ENCODE results near the gene HSPA1B.
"Not testable (repeated sequence)": the region's sequence is repeated elsewhere in the genome, so short reads cannot be mapped to it uniquely, and the experiment has no call there.

Gene HSPA1B

GRCh38 chr6:31847276-31847978 lies 19.9 kb downstream of the HSPA1B start:
- Histone ChIP-seq H3K4me1 (ENCODE audit: control insufficient read depth, insufficient read depth, low read length) (no peaks in the 10 kb centered on the region), H3K9me3 (ENCODE audit: control insufficient read depth, insufficient read depth, low read depth, low read length) (no peaks in the 10 kb centered on the region), H3K36me3 (ENCODE audit: control insufficient read depth in 2 of 2, insufficient read depth in 1 of 2, low read length in 2 of 2) (no peaks in the 10 kb centered on the region; a peak in 1 of 3 replicates), H3K27ac (ENCODE audit: extremely low read depth, low read depth, low read length) (no peak overlapping the region), H3K4me3 (ENCODE audit: low read depth, low read length) (no peak overlapping the region)
- TF ChIP-seq ZNF121 (tag by site-specific recombination; IDR thresholded peaks at IDR 0.05) (peak; percentile 52; the same call in 1 of the 2 replicates), REPIN1 (tag by site-specific recombination; IDR thresholded peaks at IDR 0.05; ENCODE audit: low read depth) (no peak)
- ChIA-PET POLR2A (interaction anchor here (1.0 to 1.5 kb wide), 3 partner anchors 10 to 20 kb away, joined by 3 to 5 read pairs (median 4); partner anchors contain the start of genes HSPA1B and NEU1), CTCF (interaction anchor here (0.6 to 0.8 kb wide), 2 partner anchors 11 to 83 kb away, joined by 3 to 4 read pairs; no protein-coding TSS in a partner anchor)

- Histone ChIP-seq H3K4me1 (ENCODE audit: control insufficient read depth, insufficient read depth, low read length) (no peaks in the 10 kb centered on the region), H3K9me3 (ENCODE audit: control insufficient read depth, insufficient read depth, low read depth, low read length) (no peaks in the 10 kb centered on the region), H3K4me3 (ENCODE audit: low read depth, low read length) (no peak overlapping the region), H3K36me3 (ENCODE audit: control insufficient read depth in 2 of 2, insufficient read depth in 1 of 2, low read length in 2 of 2) (peaks cover 0 to 4% of the 10 kb centered on the region in 2 experiments; a peak in 2 of 3 replicates), H3K27ac (ENCODE audit: extremely low read depth, low read depth, low read length) (no peak overlapping the region)
- CTCF ChIA-PET = no interaction called here
- POLR2A ChIA-PET = interaction anchor here (0.7 kb wide), 1 partner anchor 164 kb away, joined by 4 read pairs; no protein-coding TSS in a partner anchor
- no peak for TF ChIP-seq BCL6B (tag by site-specific recombination; IDR thresholded peaks at IDR 0.05)
- no peak for TF ChIP-seq ZNF624 (tag by site-specific recombination; IDR thresholded peaks at IDR 0.05)
- TF ChIP-seq GLIS1 (tag by site-specific recombination; IDR thresholded peaks at IDR 0.05) = no peak
- no peak for TF ChIP-seq KLF16 (tag by site-specific recombination; IDR thresholded peaks at IDR 0.05)
- TF ChIP-seq ZNF768 (tag by site-specific recombination; IDR thresholded peaks at IDR 0.05) = no peak
- TF ChIP-seq ZBTB20 (tag by site-specific recombination; IDR thresholded peaks at IDR 0.05) = 0 out of 2 replicates have a peak, but pooled peaks have one; percentile 15
- no peak for TF ChIP-seq ZNF639 (tag by site-specific recombination; IDR thresholded peaks at IDR 0.05)
- TF ChIP-seq KLF10 (tag by site-specific recombination; IDR thresholded peaks at IDR 0.05) = no peak
Measured at GRCh38 chr6:31850765-31851484, 23.4 kb downstream of the HSPA1B start.

GRCh38 chr6:31851485-31851832 lies 23.9 kb downstream of the HSPA1B start:
- peaks cover 0 to 4% of the 10 kb centered on the region in 2 experiments; a peak in 2 of 3 replicates for H3K36me3 ChIP-seq (ENCODE audit: control insufficient read depth in 2 of 2, insufficient read depth in 1 of 2, low read length in 2 of 2)
- no peaks in the 10 kb centered on the region for H3K9me3 ChIP-seq (ENCODE audit: control insufficient read depth, insufficient read depth, low read depth, low read length)
- ChIA-PET CTCF (no interaction called here), POLR2A (interaction anchor here (1.2 to 1.5 kb wide), 3 partner anchors 11 to 24 kb away, joined by 4 to 10 read pairs (median 7); partner anchors contain the start of genes HSPA1B and NEU1)
- H3K27ac ChIP-seq (ENCODE audit: extremely low read depth, low read depth, low read length) = no peak overlapping the region
- no peaks in the 10 kb centered on the region for H3K4me1 ChIP-seq (ENCODE audit: control insufficient read depth, insufficient read depth, low read length)
- no peak for TF ChIP-seq SALL2 (tag by site-specific recombination; IDR thresholded peaks at IDR 0.05; ENCODE audit: borderline replicate concordance)
- TF ChIP-seq REPIN1 (tag by site-specific recombination; IDR thresholded peaks at IDR 0.05; ENCODE audit: low read depth) = no peak
- TF ChIP-seq ZFP41 (tag by site-specific recombination; IDR thresholded peaks at IDR 0.05; ENCODE audit: borderline replicate concordance) = no peak
- TF ChIP-seq ZNF18 (tag by site-specific recombination; IDR thresholded peaks at IDR 0.05) = no peak
- TF ChIP-seq ZNF514 (tag by site-specific recombination; IDR thresholded peaks at IDR 0.05) = no peak
- TF ChIP-seq ZNF768 (tag by site-specific recombination; IDR thresholded peaks at IDR 0.05) = no peak
- TF ChIP-seq SP3 (tag by site-specific recombination; IDR thresholded peaks at IDR 0.05) = no peak
- no peak overlapping the region for H3K4me3 ChIP-seq (ENCODE audit: low read depth, low read length)

GRCh38 chr6:31851980-31852718 lies 24.6 kb downstream of the HSPA1B start:
- POLR2A ChIA-PET = interaction anchor here (0.6 to 1.5 kb wide), 5 partner anchors 11 to 25 kb away, joined by 4 to 10 read pairs (median 5); partner anchors contain the start of genes HSPA1B and NEU1
- CTCF ChIA-PET; H3K9me3 ChIP-seq (ENCODE audit: control insufficient read depth, insufficient read depth, low read depth, low read length); H3K36me3 ChIP-seq (ENCODE audit: control insufficient read depth in 2 of 2, insufficient read depth in 1 of 2, low read length in 2 of 2); H3K4me1 ChIP-seq (ENCODE audit: control insufficient read depth, insufficient read depth, low read length); H3K4me3 ChIP-seq (ENCODE audit: low read depth, low read length); H3K27ac ChIP-seq (ENCODE audit: extremely low read depth, low read depth, low read length): not testable (repeated sequence)

GRCh38 chr6:31857774-31858173 lies 30.2 kb downstream of the HSPA1B start:
- H3K9me3 ChIP-seq (ENCODE audit: control insufficient read depth, insufficient read depth, low read depth, low read length); H3K27ac ChIP-seq (ENCODE audit: extremely low read depth, low read depth, low read length); H3K4me1 ChIP-seq (ENCODE audit: control insufficient read depth, insufficient read depth, low read length); H3K4me3 ChIP-seq (ENCODE audit: low read depth, low read length); CTCF ChIA-PET: not testable (repeated sequence)
- POLR2A ChIA-PET = interaction anchor here (0.7 to 1.7 kb wide), 4 partner anchors 23 to 44 kb away, joined by 3 to 7 read pairs (median 4); partner anchors contain the start of genes EHMT2 and HSPA1B
- H3K36me3 ChIP-seq (ENCODE audit: control insufficient read depth in 2 of 2, insufficient read depth in 1 of 2, low read length in 2 of 2) = peaks cover 0 to 45% of the 10 kb centered on the region in 2 experiments; a peak in 2 of 3 replicates
